HepG2 (cell line): ENCODE results near the gene SH3GL2. TPM values are rescaled to one million over a fixed set of nuclear protein-coding genes. Genes with fewer than 3 reads are reported as not detected.

ENCODE experiments used
- ATAC-seq: fragments of 200-7000 bp; cut with Tn5 transposase; 3 replicates; pipeline ENCODE4 v1.9.1; 2020; ENCODE audit warnings: mild to moderate bottlenecking, moderate library complexity
- BruUV-seq: library from RNA; stranded (reverse); fragments of 400-500 nt; replicated peaks from 2 replicates; lab custom pipeline; 2021; lab: Mats Ljungman, UMichigan
- CTCF ChIA-PET: fragments of 300-600 bp; formaldehyde crosslinking; extraction: SDS; loops from one replicate; lab custom pipeline; 2021; ENCODE audit warnings: low total read pairs, inconsistent platforms, low intra/inter-chr PET ratio; lab: Yijun Ruan, JAX
- POLR2A ChIA-PET: fragments of 350-600 bp; sonication (Branson Sonifier 250); formaldehyde crosslinking; loops from one replicate; lab custom pipeline; 2020; ENCODE audit warnings: antibody characterized with exemption, inconsistent platforms; lab: Yijun Ruan, JAX
- DNase-seq: peaks from one replicate; pipeline ENCODE4 v3.0.0-alpha.2; 2015; ENCODE audit warnings: low spot score
- FAIRE-seq: peaks from 3 replicates; lab custom pipeline; 2011; peaks lifted over from hg19 to GRCh38; lab: Jason Lieb, UNC
- H2AFZ ChIP-seq: one replicate; pipeline ENCODE4 v1.6.1; 2011; ENCODE audit warnings: low read length, inconsistent platforms
- H3K27ac ChIP-seq: fragments of 300-600 bp; 3 replicates; pipeline ENCODE4 v1.8.0; 2011; ENCODE audit warnings: mixed run types, mild to moderate bottlenecking, mixed read lengths, low read length, inconsistent platforms; ENCODE audit not compliant: insufficient read depth; ENCODE audit errors: extremely low read length
- H3K27me3 ChIP-seq, 2 experiments: fragments of 200-600 bp in 1 of 2; 2 replicates in 1 of 2; 3 replicates in 1 of 2; pipeline versions ENCODE4 v1.6.0 to v1.8.0; 2011; ENCODE audit warnings: low read length in 2 of 2, mild to moderate bottlenecking in 2 of 2, moderate library complexity in 2 of 2, inconsistent platforms in 1 of 2; ENCODE audit not compliant: insufficient read depth in 2 of 2, control insufficient read depth in 1 of 2
- H3K36me3 ChIP-seq, 2 experiments: fragments of 200-600 bp in 1 of 2; replicated peaks in 1 of 2; 2 replicates in 1 of 2; 3 replicates in 1 of 2; pipeline versions ENCODE4 v1.5.1 to v1.8.0; 2011; ENCODE audit warnings: low read length in 2 of 2, inconsistent platforms in 1 of 2; ENCODE audit not compliant: insufficient read depth in 2 of 2, control insufficient read depth in 1 of 2
- H3K4me1 ChIP-seq: 2 replicates; pipeline ENCODE4 v1.5.1; 2012; ENCODE audit warnings: low read length, inconsistent platforms; ENCODE audit not compliant: insufficient read depth
- H3K4me2 ChIP-seq: 2 replicates; pipeline ENCODE4 v1.6.0; 2011; ENCODE audit warnings: low read depth, low read length, inconsistent platforms
- H3K4me3 ChIP-seq, 3 experiments: fragments of 200-600 bp in 1 of 3; sonication (generic), shearing (Covaris generic) in 1 of 3; replicated peaks in 1 of 3; 2 replicates each; pipeline ENCODE4 v1.5.1; 2011 to 2016; ENCODE audit warnings: low read length in 3 of 3, inconsistent platforms in 2 of 3, low read depth in 2 of 3, mild to moderate bottlenecking in 2 of 3, control low read depth in 1 of 3, mixed read lengths in 1 of 3; ENCODE audit not compliant: insufficient read depth in 1 of 3
- H3K79me2 ChIP-seq: one replicate; pipeline ENCODE4 v1.6.1; 2011; ENCODE audit warnings: low read length, inconsistent platforms; ENCODE audit not compliant: insufficient read depth
- H3K9ac ChIP-seq: 2 replicates; pipeline ENCODE4 v1.6.0; 2011; ENCODE audit warnings: mild to moderate bottlenecking, low read depth, low read length, inconsistent platforms; ENCODE audit not compliant: insufficient read depth
- H3K9me3 ChIP-seq: 2 replicates; pipeline ENCODE4 v1.5.1; 2012; ENCODE audit warnings: mild to moderate bottlenecking, low read length
- H4K20me1 ChIP-seq: 2 replicates; pipeline ENCODE4 v1.6.0; 2011; ENCODE audit warnings: inconsistent platforms, mild to moderate bottlenecking, low read length, moderate library complexity; ENCODE audit not compliant: insufficient read depth
- ASH2L ChIP-seq: fragments of 300-600, 200-600 bp; sonication (generic); IDR thresholded peaks from 2 replicates; pipeline ENCODE4 v1.7.0; 2017; ENCODE audit warnings: low read depth, mild to moderate bottlenecking, moderate library complexity, mixed read lengths, low read length; ENCODE audit not compliant: insufficient read length
- DNMT3B ChIP-seq: conservative IDR thresholded peaks from 2 replicates; pipeline ENCODE4 v1.6.1; 2016; ENCODE audit warnings: missing biosample characterization, control low read depth
- HDAC2 ChIP-seq: sonication (generic); formaldehyde crosslinking; IDR thresholded peaks from 2 replicates; pipeline ENCODE4 v1.4.0; 2020; ENCODE audit warnings: missing genetic modification reagents
- HMGXB4 ChIP-seq, 2 experiments: sonication (generic) in 1 of 2; formaldehyde crosslinking in 1 of 2; IDR thresholded peaks; 2 replicates each; pipeline versions ENCODE4 v1.4.0 to v1.6.1; 2018 to 2020; ENCODE audit warnings: missing genetic modification reagents in 2 of 2, borderline replicate concordance in 1 of 2, low read depth in 1 of 2, mild to moderate bottlenecking in 1 of 2, missing biosample characterization in 1 of 2
- KDM5A ChIP-seq: fragments of 200-600 bp; sonication (generic); IDR thresholded peaks from 2 replicates; pipeline ENCODE4 v1.7.0; 2018; ENCODE audit warnings: antibody characterized with exemption, mild to moderate bottlenecking, low read length, borderline replicate concordance
- REL ChIP-seq: sonication (generic); formaldehyde crosslinking; conservative IDR thresholded peaks from 2 replicates; pipeline ENCODE4 v1.8.0; 2022; ENCODE audit warnings: mild to moderate bottlenecking, missing genetic modification reagents, moderate library complexity
- SP2 ChIP-seq: sonication (generic); formaldehyde crosslinking; IDR thresholded peaks from 2 replicates; pipeline ENCODE4 v1.5.1; 2020; ENCODE audit warnings: mild to moderate bottlenecking, missing genetic modification reagents
- SRSF4 ChIP-seq: fragments of 200-400 bp; formaldehyde crosslinking; IDR thresholded peaks from one replicate; pipeline ENCODE4 v1.6.1; 2018; ENCODE audit warnings: mild to moderate bottlenecking, low read depth, low read length, moderate library complexity; ENCODE audit not compliant: poor library complexity, severe bottlenecking
- TSC22D2 ChIP-seq: sonication (generic); formaldehyde crosslinking; IDR thresholded peaks from 2 replicates; pipeline ENCODE4 v1.5.1; 2020; ENCODE audit warnings: missing genetic modification reagents, mild to moderate bottlenecking, borderline replicate concordance
- ZBTB20 ChIP-seq: sonication (generic); formaldehyde crosslinking; IDR thresholded peaks from 2 replicates; pipeline ENCODE4 v1.8.1; 2023; ENCODE audit warnings: missing genetic modification reagents, low read depth, mild to moderate bottlenecking, borderline replicate concordance
- ZNF264 ChIP-seq: sonication (generic); formaldehyde crosslinking; IDR thresholded peaks from 2 replicates; pipeline ENCODE4 v1.4.0; 2020; ENCODE audit warnings: missing genetic modification reagents
- ZNF292 ChIP-seq: sonication (generic); formaldehyde crosslinking; IDR thresholded peaks from 2 replicates; pipeline ENCODE4 v1.8.1; 2022; ENCODE audit warnings: mild to moderate bottlenecking, low read depth, missing genetic modification reagents, borderline replicate concordance
- ZNF773 ChIP-seq: sonication (generic); formaldehyde crosslinking; IDR thresholded peaks from 2 replicates; pipeline ENCODE4 v1.4.0; 2020; ENCODE audit warnings: missing genetic modification reagents, borderline replicate concordance
- ZNF788 ChIP-seq: sonication (generic); formaldehyde crosslinking; IDR thresholded peaks from 2 replicates; pipeline ENCODE4 v1.5.0; 2020; ENCODE audit warnings: mild to moderate bottlenecking, missing genetic modification reagents, borderline replicate concordance
- WGBS: methylation state at CpG from one replicate; pipeline ENCODE4 v1.1.6; 2017; ENCODE audit warnings: low lambda C conversion rate; 5-methylcytosine and 5-hydroxymethylcytosine counted together
- in situ Hi-C: cut with HindIII; loops from 2 replicates; pipeline ENCODE4 v1.10.0; 2017; ENCODE audit warnings: low pct_unique_long_range_greater_than_20kb; ENCODE audit not compliant: extremely low pct_ligation_motif_present
- intact Hi-C: fragments of 100-400 bp; cut with micrococcal nuclease; formaldehyde crosslinking; loops from one replicate; pipeline ENCODE4 v1.10.0; 2022; ENCODE audit not compliant: unreplicated experiment
- polyA plus RNA-seq, 8 experiments: library from polyadenylated mRNA; depleted of rRNA in 3 of 8; stranded (reverse) in 7 of 8; unstranded in 1 of 8; fragments of >200 nt; fragmentation: Illumina TruSeq in 4 of 8; extraction: Trizol in 4 of 8; gene quantifications; 2 replicates each; pipeline versions ENCODE4 v1.2.1 to v1.2.3, GENCODE V29; 2011 to 2016; ENCODE audit warnings: low read depth in 4 of 8, missing spikeins in 1 of 8, mixed read lengths in 1 of 8; ENCODE audit not compliant: insufficient read depth in 1 of 8
- total RNA-seq, 5 experiments: library from RNA; depleted of rRNA; stranded (reverse); fragments of >200 nt; fragmentation: Illumina TruSeq; extraction: Trizol; gene quantifications; 2 replicates each; pipeline ENCODE4 v1.2.3, GENCODE V29; 2016; ENCODE audit warnings: low read depth in 1 of 5
- TF ChIP-seq, protein P1 (sequence below): sonication (generic); formaldehyde crosslinking; IDR thresholded peaks from 2 replicates; pipeline ENCODE4 v1.4.0; 2020; ENCODE audit warnings: missing genetic modification reagents

The SH3GL2 gene
- total and polyA plus RNA-seq, 2 of the 13 experiments (the other 11 are each of a cell fraction or from before 2014, with no cell fraction given) = 0.04 TPM; not detected in 1

- no TSS peak for BruUV-seq
- Histone ChIP-seq H3K36me3 (no peaks in the 10 kb centered on the region), H3K4me2 (no peak overlapping the region), H3K9me3 (no peaks in the 10 kb centered on the region), H2AFZ (no peak overlapping the region), H3K79me2 (no peaks in the 10 kb centered on the region), H3K27me3 (no peaks in the 10 kb centered on the region; a peak in 1 of 5 replicates), H3K9ac (no peak overlapping the region), H3K4me1 (no peaks in the 10 kb centered on the region), H3K27ac (no peak overlapping the region), H3K4me3 (no peak overlapping the region), H4K20me1 (no peaks in the 10 kb centered on the region)
- TF ChIP-seq ASH2L (no peak), ZNF788 (CRISPR knock-in tag) (no peak), SP2 (CRISPR knock-in tag) (no peak), ZNF264 (CRISPR knock-in tag) (no peak), REL (CRISPR knock-in tag) (no peak), KDM5A (no peak), HMGXB4 (CRISPR knock-in tag; IDR thresholded peaks at IDR 0.05; ENCODE audit: borderline replicate concordance in 1 of 2, low read depth in 1 of 2) (no peak), ZNF773 (no peak), HDAC2 (CRISPR knock-in tag) (no peak), ZNF292 (CRISPR knock-in tag) (no peak), SRSF4 (no peak), TSC22D2 (CRISPR knock-in tag) (no peak), ZBTB20 (no peak), DNMT3B (CRISPR knock-in tag) (no peak)
- TF ChIP-seq, protein P1, sequence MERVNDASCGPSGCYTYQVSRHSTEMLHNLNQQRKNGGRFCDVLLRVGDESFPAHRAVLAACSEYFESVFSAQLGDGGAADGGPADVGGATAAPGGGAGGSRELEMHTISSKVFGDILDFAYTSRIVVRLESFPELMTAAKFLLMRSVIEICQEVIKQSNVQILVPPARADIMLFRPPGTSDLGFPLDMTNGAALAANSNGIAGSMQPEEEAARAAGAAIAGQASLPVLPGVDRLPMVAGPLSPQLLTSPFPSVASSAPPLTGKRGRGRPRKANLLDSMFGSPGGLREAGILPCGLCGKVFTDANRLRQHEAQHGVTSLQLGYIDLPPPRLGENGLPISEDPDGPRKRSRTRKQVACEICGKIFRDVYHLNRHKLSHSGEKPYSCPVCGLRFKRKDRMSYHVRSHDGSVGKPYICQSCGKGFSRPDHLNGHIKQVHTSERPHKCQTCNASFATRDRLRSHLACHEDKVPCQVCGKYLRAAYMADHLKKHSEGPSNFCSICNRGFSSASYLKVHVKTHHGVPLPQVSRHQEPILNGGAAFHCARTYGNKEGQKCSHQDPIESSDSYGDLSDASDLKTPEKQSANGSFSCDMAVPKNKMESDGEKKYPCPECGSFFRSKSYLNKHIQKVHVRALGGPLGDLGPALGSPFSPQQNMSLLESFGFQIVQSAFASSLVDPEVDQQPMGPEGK (CRISPR knock-in tag) = no peak
- intact Hi-C loops = no loop called here
- DNase-seq (no peak), ATAC-seq (no peak), FAIRE-seq (no peak)
- in situ Hi-C loops = no loop called here
- CTCF ChIA-PET = no interaction called here
- POLR2A ChIA-PET = no interaction called here
- 0% methylated on average over 1 of the region's 5 CpGs for WGBS
Observed at GRCh38 chr9:17589771-17590170, 10.9 kb downstream of the SH3GL2 start.
